Myocyte (in vitro differentiated cells): Measurements from ENCODE around the gene PEF1. TPM values are rescaled to one million over a fixed set of nuclear protein-coding genes. Genes with fewer than 3 reads are reported as not detected.

Experiments
- DNase-seq: peaks from one replicate; pipeline ENCODE4 v3.0.0-alpha.2; 2012; ENCODE audit warnings: low read depth
- polyA plus RNA-seq: library from polyadenylated mRNA; unstranded; fragments of >200 nt; gene quantifications from one replicate; pipeline ENCODE4 v1.2.1, GENCODE V29; 2012; ENCODE audit warnings: missing spikeins
- total RNA-seq: library from RNA; depleted of rRNA; stranded (reverse); fragments of >200 nt; gene quantifications from 2 replicates; pipeline ENCODE4 v1.2.3, GENCODE V29; 2014

Gene PEF1, protein sequence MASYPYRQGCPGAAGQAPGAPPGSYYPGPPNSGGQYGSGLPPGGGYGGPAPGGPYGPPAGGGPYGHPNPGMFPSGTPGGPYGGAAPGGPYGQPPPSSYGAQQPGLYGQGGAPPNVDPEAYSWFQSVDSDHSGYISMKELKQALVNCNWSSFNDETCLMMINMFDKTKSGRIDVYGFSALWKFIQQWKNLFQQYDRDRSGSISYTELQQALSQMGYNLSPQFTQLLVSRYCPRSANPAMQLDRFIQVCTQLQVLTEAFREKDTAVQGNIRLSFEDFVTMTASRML
- 52.0 and 61.7 TPM in 2 replicates for total RNA-seq
- polyA plus RNA-seq = 80.3 TPM

DNA sequence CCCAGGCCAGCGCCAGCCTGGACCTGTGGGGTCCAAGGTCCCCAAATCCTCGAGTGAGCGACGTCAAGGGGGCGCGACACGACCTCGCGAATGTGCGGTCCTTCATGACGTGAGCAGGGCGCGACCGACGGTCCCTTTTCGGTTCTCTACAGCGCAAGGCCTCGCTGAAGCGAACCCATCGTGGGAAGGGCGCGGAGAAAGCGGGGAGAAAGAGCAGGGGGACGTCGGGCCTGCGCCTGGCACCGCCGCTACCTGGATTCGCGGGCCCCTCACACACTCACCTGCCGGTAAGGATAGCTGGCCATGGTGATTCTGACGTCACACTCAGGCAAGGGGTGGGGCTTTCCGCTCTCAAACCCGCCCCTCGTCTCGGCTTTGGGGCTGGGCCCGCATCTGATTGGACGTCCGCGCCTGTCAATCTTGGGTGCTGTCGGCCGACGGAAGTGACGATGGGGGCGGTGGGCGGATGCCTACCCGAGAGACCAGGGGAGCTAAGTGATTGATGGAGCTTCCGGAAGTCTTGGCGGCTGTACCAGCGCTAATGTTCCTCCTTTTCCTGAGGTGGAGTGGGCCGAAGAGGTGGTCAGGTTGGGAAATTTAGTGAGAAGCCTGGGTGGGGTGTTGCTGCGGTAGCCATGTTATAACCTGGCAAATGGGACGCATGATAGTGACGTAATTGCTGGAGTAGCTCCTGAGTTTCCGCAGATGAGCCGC is at the start of gene PEF1:
Gene PEF1, minus strand, starts transcription at position 317 of the 714 bp plus-strand sequence. Its CDS starts 12 bp downstream, at position 305.
- DNase-seq = peak; percentile 99

DNA sequence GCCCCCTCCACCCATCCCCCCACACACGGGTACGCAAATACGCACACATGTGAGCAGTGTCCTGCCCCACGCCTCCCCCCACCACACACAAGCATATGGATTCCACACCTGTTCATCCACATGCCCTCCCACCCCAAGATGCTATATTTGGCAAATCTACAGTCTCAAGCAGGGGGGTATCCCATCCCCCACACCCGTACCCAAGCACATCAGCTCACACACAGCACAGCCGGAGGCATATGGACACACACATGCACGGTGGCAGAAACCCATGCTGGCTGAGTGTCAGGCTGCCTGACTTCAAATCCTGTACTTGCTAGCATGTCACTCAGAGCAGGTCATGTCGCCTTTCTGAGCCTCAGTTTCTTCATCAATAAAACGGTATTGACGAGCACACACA is 48.6 kb upstream of the PEF1 start:
- DNase-seq = no peak

GRCh38 chr1:31691951-31692350 is 47.3 kb upstream of the PEF1 start:
- no peak for DNase-seq

GRCh38 chr1:31691446-31691845 is 46.8 kb upstream of the PEF1 start:
- DNase-seq = no peak

- DNase-seq = no peak
Observed at GRCh38 chr1:31690921-31691320, 46.2 kb upstream of the PEF1 start.

- DNase-seq = peak; percentile 93
Observed at GRCh38 chr1:31689854-31690253, 45.2 kb upstream of the PEF1 start.

DNA sequence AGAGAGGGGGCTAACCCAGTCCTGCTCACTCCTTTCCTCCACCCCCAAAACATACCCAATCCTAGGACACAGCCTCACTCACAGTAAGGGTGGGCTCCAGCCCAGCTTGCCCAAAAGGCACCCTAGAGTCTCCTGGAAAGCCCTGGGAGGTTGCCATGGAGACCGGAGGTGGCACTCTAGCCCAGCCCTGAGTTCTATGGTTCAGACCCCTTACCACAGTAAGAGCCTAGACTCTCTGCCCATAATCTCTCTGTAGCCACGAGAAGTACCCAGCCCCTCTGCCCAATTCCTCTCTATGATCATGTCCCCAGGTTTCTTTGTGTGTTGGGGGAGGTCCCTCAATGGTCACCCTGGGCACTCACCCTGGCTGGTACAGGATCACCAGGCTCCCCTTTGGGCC is 44.7 kb upstream of the PEF1 start:
- DNase-seq = no peak

GRCh38 chr1:31688233-31688918 is 43.7 kb upstream of the PEF1 start:
- no peak for DNase-seq

- DNase-seq = no peak
Observed at GRCh38 chr1:31687601-31688000, 42.9 kb upstream of the PEF1 start.

- no peak for DNase-seq
Observed at GRCh38 chr1:31685795-31686194, 41.1 kb upstream of the PEF1 start.

- DNase-seq = no peak
Observed at GRCh38 chr1:31683997-31684396, 39.3 kb upstream of the PEF1 start.

- DNase-seq = no peak
Observed at GRCh38 chr1:31681415-31681814, 36.7 kb upstream of the PEF1 start.

DNA sequence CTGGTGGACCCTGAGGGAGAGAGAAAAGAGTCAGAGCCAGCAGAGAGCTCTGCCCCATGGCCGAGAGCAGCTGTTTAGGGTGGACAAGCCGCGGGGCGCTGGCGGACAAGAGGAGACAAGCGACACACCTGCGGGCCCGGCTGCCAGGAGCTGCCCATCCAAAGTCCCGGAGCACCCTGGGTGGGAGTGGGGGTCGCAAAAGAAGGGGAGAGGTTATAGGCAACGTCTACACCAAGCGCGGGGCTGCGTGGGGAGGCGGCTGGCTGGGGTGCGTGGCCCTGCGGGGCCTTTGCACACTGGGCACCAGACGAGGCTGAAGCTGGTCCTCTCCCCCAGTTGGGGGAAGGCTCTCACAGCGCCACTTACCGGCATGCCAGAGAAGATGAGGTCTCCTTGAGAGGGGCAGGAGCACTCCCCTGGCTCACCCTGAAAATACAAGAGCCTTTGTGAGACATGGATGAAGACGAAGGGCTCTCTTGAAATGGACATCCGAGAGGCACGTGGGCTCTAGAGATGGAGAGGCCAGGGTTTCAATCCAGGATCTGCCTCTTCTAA is 35.1 kb upstream of the PEF1 start:
- DNase-seq = no peak

- no peak for DNase-seq
Observed at GRCh38 chr1:31679091-31679490, 34.4 kb upstream of the PEF1 start.

- no peak for DNase-seq
Observed at GRCh38 chr1:31678681-31679080, 34.0 kb upstream of the PEF1 start.

DNA sequence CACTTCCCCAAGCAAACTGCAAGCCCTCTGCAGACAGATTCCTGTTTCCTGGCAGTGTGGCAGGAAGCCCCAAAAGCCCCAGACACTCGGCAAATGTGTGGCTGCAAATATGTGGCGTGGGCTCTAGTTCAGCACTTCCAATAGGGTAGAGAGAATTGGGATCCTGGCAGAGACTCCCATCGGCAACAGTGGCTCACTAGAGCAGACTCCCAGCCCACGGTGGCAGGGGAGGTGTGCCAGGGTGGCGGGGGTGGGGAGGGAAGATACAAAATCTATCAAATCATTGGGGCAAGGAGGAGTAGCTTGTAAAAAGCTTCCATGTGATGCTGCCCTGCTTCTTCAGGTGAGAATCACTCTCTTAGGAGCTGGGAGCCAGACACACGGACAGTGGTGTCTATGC is 33.3 kb upstream of the PEF1 start:
- no peak for DNase-seq

DNA sequence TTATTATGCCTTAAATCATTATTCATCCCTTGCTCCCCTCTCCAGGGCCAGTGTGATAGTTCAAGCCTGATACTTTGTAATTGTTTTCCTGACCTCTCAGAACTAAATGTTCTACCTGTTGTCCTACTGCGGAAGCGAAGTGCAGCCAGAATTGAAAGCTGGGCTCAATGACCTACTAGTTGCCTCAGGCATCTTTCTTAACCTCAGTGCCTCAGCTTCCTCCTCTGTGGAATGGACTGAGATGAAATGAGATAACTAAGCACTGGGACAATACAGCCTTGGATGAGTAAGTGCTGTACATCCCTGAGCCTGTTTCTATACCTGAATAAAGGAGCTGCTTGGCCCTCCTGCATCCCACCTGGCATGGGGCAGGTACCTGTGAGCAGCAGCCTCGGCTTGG is 32.7 kb upstream of the PEF1 start:
- DNase-seq = no peak

GRCh38 chr1:31675756-31676155 is 31.1 kb upstream of the PEF1 start:
- no peak for DNase-seq

DNA sequence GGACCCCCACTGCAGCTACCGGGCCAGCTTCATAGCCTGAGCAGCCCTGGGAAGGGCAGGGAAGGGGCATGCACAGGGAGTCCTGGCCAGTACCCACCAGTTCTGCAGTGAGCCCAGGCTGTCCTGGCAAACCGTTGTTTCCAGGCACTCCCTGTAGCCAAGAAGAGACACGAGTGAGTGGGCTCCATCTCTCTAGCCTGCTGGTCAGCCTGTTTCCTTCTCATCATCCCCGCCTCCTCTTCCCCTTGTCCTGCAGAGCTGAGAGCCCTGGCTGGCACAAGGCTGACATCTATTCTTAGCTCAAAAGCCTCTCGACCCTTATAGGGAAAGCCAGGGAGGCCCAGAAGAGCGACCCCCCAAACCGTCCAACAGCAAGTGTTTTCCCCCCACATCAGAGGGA is 30.5 kb upstream of the PEF1 start:
- peak; percentile 41 for DNase-seq

- DNase-seq = peak; percentile 65
Observed at GRCh38 chr1:31674626-31675025, 29.9 kb upstream of the PEF1 start.

DNA sequence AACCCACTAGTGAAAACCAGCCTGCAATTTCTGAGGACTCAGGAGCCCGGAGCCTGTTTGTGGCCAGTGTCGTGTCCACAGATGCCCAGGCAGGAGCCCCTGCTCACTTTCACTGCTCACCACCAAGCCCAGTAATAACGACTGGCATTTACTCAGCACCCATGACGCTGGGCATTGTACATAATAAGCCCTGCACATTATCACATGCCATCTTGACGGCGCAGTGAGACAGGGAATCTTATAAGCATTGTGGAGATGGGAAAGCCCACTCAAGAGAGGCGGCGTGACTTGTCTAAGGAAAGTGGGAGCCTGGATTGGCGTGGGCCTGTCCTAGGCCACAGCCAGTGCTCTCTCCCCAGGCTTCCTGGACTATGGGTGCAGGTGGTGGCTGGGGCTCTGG is 28.8 kb upstream of the PEF1 start:
- no peak for DNase-seq

GRCh38 chr1:31672986-31673385 is 28.3 kb upstream of the PEF1 start:
- DNase-seq = peak; percentile 95
